ENCODE data around the gene RPL32. TPM values are rescaled to one million over a fixed set of nuclear protein-coding genes. Genes with fewer than 3 reads are reported as not detected.
"Not testable (repeated sequence)": the region's sequence is repeated elsewhere in the genome, so short reads cannot be mapped to it uniquely, and the experiment has no call there.

Gene RPL32
- 868 TPM for total RNA-seq
- long read RNA-seq, transcript RPL32-204 (4 exons, 2,117 nt): major isoform, 242 of 248 reads
- long read RNA-seq, partial matches to known transcripts: 2 of 248 reads
- long read RNA-seq, other reads (novel, unspliced or antisense): 1 of 248 reads

DNA sequence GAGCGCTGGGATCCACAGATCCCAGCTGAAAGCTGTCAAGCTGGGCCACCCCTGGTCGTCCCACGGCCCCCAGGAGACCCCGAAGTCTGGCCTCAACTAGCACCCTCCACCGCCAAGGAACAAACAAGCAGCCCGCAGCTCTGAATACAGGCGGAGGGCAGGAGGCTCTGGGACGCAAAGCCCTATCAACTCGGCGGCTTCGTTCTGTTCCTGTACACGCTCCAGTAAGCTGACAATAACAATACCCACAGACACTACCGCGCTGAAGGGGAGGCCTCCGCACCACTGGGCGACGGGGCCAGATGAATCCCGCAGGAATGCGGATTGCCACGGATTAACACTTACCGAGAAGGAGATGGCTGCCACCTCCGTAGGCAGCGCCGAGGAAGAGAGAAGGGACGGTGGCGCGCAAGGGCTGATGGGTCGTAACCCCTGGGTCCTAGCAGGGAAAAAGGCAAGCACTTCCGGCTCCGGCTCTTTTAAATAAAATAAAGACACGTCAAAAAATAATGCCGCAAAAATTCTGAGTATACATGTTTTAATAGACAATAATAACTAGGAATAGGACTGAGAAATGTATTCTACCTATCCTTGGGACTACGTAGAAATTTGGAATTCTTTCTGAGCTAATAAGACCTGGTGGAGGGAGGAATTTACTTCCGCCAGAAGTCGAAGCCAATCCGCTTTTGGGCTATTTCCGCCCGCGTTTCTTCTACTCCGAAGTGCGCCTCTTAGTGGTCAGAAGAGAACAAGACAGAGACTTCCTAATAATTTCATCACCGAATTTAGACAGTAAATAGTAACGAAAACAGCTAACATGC lies at the start of gene RPL32:
Gene RPL32 (minus strand): TSS at position 417 of the 821 bp plus-strand sequence. CDS start 1,328 bp downstream, outside the sequence.
- ATAC-seq (ENCODE audit: poor library complexity) (peak; percentile 97), DNase-seq (peak; percentile 92)
- intact Hi-C loops (cut with DNase I): no loop called here

DNA sequence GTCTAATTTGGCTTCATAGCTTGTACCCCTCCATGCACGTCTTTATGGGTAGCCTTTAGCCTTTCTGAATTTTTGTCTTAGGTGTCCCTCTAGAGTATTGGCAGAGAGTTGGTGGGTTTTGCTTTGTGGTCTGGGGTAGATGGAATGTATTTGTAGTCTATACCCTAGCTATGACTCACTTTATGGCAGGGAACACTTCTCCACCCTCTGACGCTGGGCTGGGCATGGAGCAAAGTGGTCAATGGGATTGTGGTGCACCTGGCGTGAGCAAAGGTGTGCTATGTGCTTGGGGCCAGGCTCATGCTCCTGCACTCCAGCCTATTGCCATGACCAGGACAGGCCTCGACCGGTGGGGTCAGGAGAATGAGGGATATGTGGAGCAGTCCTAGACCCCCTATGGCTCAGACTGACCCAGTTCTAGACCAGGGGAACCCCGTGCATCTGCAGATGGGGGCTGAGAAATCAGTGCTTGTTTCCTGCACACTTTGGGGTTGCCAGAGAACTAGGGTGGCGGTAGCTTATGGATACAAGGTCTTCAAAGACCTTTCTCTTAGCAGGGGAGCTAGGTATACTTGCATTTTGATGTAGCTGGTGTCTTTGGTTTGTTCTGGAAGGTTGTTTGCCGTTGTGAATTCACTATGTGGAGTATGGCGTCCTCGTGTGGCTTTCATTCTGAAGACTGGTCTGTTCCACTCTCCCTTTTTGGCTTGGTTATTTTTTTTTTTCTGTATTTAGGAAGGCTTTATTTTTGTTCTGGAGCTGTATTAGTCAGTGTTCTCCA lies 49.4 kb upstream of the RPL32 start:
- DNase-seq: peak; percentile 10
- intact Hi-C loops (cut with DNase I): loop anchor here (2.0 to 10.0 kb wide), 2 partner anchors 22 to 94 kb away; no protein-coding TSS in a partner anchor
- no peak for ATAC-seq (ENCODE audit: poor library complexity)

DNA sequence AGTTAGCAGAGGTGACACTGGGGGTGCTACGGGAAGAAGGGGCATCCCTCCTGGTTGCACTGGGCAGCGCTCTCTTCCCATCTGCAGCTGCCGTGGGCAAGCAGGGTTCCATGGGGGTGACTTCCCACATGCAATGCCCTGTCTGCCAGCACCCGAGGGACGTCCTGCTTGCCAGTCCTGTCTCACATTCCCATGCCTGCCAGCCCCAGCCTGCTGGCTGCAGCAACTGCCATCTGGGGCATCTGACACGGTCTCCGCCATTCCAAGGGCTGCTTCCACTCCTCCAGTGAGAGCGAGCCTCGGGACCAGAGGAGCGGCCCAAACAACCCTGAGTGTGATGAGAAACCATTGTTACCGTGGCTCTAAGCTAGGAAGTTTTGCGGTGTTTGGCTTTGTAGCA lies 45.4 kb upstream of the RPL32 start:
- ATAC-seq (ENCODE audit: poor library complexity) (no peak), DNase-seq (no peak)
- intact Hi-C loops (cut with DNase I): no loop called here

DNA sequence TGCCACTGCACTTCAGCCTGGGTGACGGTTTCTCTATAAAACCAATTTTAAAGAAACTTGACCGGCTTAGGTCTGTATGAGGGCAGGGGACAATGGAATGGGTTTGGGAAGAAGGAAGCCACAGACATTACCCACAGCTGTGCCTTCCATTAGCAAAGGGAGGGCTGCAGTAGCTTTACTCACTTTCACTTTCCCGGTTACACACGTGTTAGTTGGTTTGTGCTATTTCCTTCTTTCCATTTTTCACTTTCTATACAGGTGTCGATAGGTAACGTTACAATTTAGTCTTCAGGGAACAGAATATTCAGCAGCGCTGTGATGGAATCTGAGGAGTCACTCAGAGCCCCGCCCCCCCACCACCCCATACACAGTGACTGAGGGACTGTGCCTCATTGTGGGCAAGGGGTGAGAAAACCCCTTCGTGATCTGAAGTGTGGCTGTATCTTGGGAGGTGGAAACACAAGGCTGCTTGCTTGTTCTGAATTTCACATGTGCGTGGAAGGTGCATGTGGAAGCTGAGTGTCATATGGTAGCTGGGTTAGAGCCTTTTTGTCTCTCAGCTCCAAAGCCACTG lies 44.8 kb upstream of the RPL32 start:
- DNase-seq (no peak), ATAC-seq (ENCODE audit: poor library complexity) (no peak)
- intact Hi-C loops (cut with DNase I): no loop called here

DNA sequence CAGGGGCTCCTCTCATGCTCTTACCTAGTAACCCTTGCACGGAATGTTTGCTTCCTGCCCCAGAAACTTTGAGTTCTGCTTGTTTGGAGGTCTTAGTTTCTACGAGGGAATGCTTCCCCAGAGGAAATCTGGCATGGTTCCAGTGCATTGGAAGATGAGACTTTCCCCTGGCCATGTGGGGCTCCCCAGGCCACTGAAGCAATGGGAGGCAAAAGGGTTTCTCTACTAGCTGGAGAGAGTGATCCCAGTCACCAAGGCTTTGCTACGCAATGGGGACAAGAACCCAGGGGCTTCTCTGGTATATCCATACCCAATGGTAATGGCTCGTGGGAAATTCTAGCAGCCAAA lies 44.2 kb upstream of the RPL32 start:
- intact Hi-C loops (cut with DNase I): no loop called here
- DNase-seq (no peak), ATAC-seq (ENCODE audit: poor library complexity) (no peak)

DNA sequence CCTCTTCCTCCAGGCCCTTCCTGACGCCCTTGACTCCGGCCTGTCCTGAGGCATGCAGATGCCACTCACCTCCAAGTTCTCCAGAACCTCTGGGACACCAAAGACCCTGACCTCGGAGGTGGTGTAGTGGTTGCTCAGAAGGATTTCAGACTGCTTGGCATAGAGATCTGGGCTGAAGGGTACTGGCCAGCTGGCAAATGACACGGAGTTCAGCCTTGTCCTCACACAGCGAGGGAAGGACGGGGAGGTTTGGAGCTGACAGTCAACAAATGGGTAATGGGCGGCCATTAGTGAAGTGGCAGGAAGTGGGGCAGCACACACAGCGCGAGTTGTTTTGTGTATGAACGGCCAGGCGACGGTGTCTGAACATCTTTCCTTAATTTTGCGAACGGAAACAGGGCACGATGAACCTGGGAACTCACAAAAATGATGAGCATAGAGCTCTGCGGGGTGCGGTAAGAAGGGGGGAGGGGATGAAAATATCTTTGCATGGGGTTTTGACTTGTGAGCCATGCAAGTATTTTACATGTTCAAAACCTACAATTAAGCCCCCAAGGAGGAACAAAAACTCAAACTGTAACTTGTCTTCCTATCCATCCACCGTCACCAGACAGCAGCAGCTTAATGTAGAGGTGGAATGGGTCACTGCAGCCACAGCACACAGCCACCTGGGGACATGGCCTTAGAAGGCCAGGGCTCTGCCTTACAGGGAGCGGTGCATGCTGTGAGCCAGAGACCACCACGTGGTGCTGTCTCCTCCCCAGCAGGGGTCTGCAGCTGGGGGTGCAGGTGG lies 43.6 kb upstream of the RPL32 start:
- DNase-seq (no peak), ATAC-seq (ENCODE audit: poor library complexity) (peak; percentile 11)
- intact Hi-C loops (cut with DNase I): no loop called here

DNA sequence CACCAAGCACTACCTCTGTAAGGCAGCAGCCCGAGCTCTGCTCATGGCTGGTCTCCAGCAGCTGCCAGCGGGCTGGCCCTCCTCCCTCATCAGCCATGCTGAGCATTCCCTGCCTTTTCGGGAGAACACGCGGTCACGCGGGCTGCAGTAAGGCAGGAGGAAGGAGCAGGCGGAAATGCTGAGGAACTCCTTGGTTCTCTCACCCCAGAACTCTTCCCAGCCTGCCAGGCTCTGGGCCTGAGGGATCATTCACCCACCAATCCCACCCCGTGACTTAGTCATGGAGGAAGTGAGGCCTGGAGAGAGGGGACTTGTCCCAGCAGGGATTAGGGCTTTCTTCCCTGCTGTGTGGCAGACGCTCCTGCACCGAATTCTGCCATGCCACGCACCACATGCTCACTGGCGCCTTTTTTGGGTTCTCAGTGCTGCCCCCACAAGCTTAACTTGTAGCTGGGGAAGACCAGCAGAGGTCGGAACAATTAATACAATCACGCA lies 42.9 kb upstream of the RPL32 start:
- intact Hi-C loops (cut with DNase I): no loop called here
- DNase-seq (peak; percentile 72), ATAC-seq (ENCODE audit: poor library complexity) (peak; percentile 96)

DNA sequence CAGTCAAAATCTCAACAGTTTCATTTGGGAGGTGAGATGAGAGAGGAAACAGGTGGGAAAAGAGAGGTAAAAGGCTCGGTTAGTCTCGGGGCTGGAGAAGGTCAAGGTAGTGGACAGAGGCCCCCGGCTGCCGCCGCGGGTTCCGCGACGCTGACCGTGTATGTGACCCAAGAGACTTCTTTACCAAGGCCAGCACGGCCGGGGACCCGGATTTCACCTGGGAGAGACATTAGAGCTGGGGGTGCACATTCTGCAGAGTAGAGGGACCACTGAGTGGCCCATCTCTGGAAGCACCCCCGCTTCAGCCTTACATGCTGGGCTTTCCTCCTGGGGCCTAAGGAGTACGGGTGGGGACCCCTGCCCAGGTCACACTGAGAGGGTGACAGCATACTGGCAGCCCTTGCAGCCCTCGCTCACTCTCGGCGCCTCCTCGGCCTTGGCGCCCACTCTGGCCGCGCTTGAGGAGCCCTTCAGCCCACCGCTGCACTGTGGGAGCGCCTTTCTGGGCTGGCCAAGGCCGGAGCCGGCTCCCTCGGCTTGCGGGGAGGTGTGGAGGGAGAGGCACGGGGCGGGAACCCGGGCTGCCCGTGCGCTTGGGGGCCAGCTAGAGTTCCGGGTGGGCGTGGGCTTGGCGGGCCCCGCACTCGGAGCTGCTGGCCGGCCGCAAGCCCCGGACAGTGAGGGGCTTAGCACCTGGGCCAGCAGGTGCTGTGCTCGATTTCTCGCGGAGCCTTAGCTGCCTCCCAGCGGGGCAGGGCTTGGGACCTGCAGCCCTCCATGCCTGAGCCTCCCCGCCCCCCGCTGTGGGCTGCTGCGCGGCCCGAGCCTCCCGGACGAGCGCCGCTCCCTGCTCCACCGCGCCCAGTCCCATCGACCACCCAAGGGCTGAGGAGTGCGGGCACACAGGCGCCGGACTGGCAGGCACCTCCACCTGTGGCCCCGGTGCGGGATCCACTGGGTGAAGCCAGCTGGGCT lies 41.3 kb upstream of the RPL32 start:
- DNase-seq (no peak), ATAC-seq (ENCODE audit: poor library complexity) (no peak)
- intact Hi-C loops (cut with DNase I): no loop called here

DNA sequence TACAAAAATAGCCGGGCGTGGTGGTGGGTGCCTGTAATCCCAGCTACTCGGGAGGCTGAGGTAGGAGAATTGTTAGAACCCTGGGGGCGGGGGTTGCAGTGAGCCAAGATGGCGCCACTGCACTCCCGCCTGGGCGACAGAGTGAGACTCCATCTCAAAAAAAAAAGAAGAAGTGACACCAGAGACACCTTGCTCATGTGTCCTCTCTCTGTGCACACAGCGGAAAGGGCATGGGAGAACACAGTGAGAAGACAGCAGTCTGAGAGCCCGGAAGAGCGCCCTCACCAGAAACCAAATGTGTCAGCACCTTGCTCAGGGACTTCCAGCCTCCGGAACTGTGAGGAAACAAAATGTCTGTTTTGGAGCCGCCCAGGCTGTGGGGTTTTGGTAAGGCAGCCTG lies 40.5 kb upstream of the RPL32 start:
- DNase-seq; intact Hi-C loops (cut with DNase I); ATAC-seq (ENCODE audit: poor library complexity): not testable (repeated sequence)

DNA sequence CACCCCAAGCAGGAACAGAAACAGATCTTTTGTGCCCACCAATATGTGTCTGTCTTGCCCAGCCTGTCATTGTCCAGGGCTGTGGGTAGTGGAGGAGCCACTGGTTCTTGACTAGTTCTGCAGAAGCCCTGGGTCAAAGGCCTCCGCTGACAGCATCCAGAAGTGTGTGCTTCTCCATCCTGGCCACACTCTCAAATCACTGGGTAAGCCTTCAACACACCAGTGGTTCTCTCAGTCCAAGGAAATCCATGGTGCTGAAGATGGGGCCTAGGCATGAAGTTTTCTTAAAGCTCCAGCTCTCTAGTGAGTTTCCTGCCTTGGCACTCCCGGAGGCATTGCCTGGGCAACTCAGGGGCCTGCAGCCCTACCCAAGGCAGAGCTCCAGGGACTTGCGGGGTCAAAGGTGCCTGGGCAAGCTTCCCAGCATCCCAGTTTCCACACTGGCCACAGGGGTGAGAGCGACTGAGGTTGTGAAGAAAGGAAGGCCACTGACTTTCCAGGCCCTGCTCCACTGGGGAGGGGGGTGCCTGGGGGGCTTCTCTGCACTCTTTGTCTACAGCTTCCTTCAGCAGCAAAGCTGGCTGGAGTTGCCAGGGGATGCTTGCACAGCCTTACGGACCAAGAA lies 37.9 kb upstream of the RPL32 start:
- intact Hi-C loops (cut with DNase I): no loop called here
- ATAC-seq (ENCODE audit: poor library complexity) (no peak), DNase-seq (no peak)

DNA sequence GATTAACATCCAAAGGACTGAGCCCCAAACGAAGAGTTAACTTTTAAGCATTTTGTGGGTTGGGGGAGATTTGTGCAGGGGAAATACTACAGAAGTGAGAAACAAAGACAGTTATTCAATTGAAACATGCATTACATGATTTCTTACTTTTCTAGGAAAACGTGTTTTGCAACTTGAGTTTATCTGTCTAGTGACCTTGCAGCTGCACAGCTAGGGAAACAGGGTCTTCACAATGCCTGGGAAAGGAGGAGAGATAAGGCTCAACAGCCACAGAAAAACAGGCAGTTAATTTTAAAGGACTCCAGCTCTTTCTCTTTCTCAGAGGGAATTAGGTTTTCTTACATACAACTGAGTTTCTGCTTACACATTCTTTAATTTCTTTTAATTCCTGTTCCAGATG lies 37.4 kb upstream of the RPL32 start:
- intact Hi-C loops (cut with DNase I); DNase-seq; ATAC-seq (ENCODE audit: poor library complexity): not testable (repeated sequence)

DNA sequence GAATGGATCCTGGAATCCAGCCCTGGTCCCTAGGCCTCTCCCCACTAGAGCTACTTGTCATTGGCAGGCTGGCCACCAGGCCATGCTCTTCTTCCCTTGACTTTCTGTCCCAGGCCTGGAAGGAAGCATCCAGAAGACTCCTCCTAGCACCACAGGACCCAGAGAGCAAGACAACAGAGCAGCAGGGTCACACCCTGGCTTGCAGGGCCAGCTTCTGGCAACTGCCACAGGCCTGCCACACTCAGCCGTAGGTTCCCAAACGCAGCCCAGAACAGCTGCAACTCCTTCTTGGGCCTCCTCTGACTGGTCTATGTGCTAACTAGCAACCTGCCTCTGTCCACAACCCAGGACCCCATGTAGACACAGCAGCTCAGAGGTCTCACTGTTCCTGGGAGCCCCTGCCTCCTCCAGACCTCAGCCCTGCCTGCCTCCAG lies 36.8 kb upstream of the RPL32 start:
- DNase-seq (no peak), ATAC-seq (ENCODE audit: poor library complexity) (no peak)
- intact Hi-C loops (cut with DNase I): no loop called here

DNA sequence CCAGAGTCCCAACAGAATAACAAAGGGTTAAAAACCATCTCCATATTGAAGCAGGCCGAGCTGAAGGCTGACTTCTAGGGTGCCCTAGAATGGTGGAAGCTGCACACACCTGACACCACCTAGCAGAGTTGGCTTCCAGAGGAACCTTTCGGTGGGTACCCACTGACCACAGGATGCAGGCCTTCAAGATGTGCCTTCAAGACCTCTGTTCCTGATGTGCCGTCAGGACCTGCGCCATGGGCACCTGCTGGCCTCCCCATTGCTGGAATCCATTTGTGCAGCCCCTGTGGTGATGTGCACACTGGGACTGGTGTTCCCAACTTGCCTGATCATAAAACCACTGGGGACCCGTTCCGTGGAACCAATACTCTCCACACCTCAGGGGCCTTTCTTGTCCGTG lies 35.7 kb upstream of the RPL32 start:
- intact Hi-C loops (cut with DNase I): no loop called here
- ATAC-seq (ENCODE audit: poor library complexity) (no peak), DNase-seq (no peak)

DNA sequence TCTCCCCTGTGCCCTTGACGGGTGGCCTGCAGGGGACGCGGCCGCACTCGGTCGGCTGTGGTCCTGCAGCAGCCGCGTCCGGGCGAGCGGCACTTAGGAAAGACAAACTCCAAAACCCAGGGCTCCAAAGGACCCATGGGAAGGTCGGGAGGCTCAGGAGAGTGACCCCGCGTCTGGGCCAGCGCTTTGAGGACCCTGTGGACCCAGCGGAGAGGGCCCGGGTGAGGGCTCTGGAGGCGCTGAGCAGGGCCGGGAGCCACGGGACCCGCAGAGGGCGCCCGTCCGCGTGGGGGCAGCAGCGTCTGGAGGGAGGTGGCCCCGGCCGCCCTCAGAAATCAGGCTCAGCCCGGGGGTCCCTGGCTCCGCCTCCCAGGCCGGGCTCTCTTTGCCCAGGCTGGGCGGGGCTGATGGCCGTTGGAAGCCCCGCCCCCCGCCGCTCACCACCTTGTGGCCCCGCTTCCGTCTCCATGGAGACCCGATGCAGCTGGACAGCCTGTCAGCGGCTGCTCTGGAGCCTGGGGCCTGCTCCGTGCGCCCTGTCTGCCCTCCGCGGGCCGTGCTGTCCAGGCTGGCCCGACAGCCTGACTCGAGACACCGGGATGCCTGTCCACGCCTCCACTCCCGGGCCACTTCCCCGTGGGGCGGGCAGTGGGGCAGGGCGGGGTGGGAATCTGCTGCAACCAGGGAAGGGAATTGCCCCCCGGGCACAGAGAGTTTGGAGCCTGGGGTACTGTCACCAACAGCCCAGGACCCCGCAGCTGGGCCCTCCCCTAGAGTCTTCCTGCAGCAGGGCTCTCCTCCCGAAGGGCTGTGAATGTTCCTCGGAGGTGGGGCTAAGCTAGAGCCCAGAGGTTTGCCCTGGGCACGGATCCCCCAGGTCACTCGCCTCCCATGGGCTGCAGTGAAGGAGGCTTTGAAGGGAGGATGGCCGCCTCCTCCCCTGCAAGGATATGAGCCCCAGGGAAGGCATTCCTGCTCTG lies 34.8 kb upstream of the RPL32 start:
- DNase-seq (peak; percentile 70), ATAC-seq (ENCODE audit: poor library complexity) (peak; percentile 82)
- intact Hi-C loops (cut with DNase I): no loop called here

DNA sequence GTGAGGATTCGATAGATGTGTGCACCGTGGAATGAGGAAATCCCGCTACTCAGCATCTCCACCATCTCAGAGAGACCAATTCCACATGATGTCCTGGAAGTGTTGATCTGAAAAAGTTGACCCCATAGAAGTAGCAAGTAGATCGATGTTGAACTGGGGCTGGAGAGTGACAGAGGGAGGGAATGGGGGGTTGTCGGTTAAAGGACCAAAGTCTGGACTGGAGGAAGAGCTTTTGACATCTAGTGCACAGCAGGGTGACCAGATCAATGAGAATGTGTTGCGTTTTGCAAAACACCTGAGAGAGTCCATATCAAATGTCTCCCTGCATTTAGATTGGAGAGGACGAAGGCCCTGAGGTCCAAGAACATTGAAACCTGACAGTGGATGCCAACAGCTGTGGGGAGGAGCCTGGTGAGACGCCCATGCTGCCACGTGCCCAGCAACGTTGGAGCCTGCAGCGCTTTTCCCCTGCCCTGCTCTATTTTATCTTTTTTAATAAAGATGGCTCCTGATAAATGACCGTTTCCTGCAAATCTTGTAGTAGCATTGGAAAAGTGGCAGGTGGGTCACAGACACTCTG lies 30.1 kb upstream of the RPL32 start:
- no peak for DNase-seq
- intact Hi-C loops (cut with DNase I): no loop called here
- ATAC-seq (ENCODE audit: poor library complexity): no peak

Measured in Right ventricle myocardium superior (tissue), 1 donor.